ENCODE results near the gene DPM1.

DPM1 gene

DNA sequence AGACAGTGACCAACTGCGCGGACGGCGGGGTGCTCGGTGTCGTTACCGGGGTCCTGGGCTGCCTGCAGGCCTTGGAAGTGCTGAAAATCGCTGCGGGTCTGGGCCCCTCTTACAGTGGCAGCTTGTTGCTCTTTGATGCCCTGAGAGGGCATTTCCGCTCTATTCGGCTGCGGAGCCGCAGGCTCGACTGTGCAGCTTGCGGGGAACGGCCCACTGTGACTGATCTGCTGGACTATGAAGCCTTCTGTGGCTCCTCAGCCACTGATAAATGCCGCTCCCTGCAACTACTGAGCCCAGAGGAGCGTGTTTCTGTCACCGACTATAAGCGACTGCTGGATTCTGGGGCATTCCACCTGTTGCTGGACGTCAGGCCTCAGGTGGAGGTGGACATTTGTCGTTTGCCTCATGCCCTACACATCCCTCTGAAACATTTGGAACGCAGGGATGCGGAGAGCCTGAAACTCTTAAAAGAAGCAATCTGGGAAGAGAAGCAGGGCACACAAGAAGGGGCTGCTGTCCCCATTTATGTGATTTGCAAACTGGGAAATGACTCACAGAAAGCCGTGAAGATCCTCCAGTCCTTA lies 1.3 kb upstream of the DPM1 start:
- peaks cover 30% of the 10 kb centered on the region for H3K4me1 ChIP-seq (ENCODE audit: control insufficient read depth, low read length)
- peaks cover 76% of the 10 kb centered on the region for H3K79me2 ChIP-seq (ENCODE audit: control insufficient read depth, low read length)

DNA sequence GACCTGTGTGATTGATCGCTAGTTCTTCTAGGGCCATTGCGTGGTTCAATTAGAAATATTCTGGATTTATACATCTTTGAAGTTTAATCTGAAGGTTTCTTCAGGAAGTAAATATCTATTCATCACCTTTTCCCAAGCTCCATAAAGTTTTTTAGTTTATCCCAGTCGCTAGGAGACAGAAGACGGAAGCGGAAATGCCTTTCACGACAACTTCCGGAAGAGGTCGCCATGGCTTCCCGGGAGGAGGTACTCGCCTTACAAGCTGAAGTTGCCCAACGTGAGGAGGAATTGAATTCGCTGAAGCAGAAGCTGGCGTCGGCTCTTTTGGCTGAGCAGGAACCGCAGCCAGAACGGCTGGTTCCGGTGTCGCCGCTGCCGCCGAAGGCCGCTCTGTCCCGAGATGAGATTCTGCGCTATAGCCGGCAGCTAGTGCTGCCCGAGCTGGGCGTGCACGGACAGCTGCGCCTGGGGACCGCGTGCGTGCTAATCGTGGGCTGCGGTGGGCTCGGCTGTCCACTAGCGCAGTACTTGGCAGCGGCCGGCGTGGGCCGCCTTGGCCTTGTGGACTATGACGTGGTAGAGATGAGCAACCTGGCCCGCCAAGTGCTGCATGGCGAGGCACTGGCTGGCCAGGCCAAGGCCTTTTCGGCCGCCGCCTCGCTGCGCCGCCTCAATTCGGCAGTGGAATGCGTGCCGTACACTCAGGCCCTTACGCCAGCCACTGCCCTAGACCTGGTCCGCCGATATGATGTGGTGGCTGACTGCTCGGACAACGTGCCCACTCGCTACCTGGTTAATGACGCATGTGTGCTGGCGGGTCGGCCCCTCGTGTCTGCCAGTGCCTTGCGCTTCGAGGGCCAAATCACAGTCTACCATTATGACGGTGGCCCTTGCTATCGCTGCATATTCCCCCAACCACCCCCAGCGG lies 547 bp upstream of the DPM1 start, which contains the start of gene MOCS3:
Gene MOCS3 (plus strand): TSS at position 204 of the 928 bp plus-strand sequence. CDS start 25 bp downstream, at position 229.
- TF ChIP-seq EZH2phosphoT487 (IDR thresholded peaks at IDR 0.05; ENCODE audit: borderline replicate concordance, low read length) (no peak), CTCF (IDR thresholded peaks at IDR 0.05; ENCODE audit: low read depth, low read length, poor library complexity, severe bottlenecking) (no peak)
- Histone ChIP-seq H3K36me3 (ENCODE audit: control insufficient read depth, low read length) (peaks cover 59% of the 10 kb centered on the region), H3K4me1 (ENCODE audit: control insufficient read depth, low read length) (peaks cover 30% of the 10 kb centered on the region), H4K20me1 (ENCODE audit: control insufficient read depth, insufficient read depth, low read depth, low read length) (peaks cover 36% of the 10 kb centered on the region), H3K9me2 (replicated peaks; ENCODE audit: control insufficient read depth, low read length) (no peaks in the 10 kb centered on the region), H3K4me2 (ENCODE audit: low read length) (peak within 1 kb of the TSS; percentile 84), H3K79me2 (ENCODE audit: control insufficient read depth, low read length) (peaks cover 84% of the 10 kb centered on the region), H3F3A (ENCODE audit: control insufficient read depth, insufficient read depth) (no peaks in the 10 kb centered on the region; the same call in 1 of the 2 replicates), H3K4me3 (ENCODE audit: low read length) (peak within 1 kb of the TSS; percentile 97), H3K27me3 (ENCODE audit: control insufficient read depth, low read length) (no peaks in the 10 kb centered on the region), H3K9me3 (ENCODE audit: control insufficient read depth, insufficient read depth, low read length) (no peaks in the 10 kb centered on the region), H3K27ac (ENCODE audit: low read depth, low read length) (peak within 1 kb of the TSS; percentile 76)

More for the DNA sequence above, 1.3 kb upstream of the DPM1 start:
- H3K27me3 ChIP-seq (ENCODE audit: control insufficient read depth, low read length), result no peaks in the 10 kb centered on the region
- peak overlapping the region; percentile 84 for H3K4me2 ChIP-seq (ENCODE audit: low read length)
- H3K9me2 ChIP-seq (replicated peaks; ENCODE audit: control insufficient read depth, low read length), result no peaks in the 10 kb centered on the region
- H3F3A ChIP-seq (ENCODE audit: control insufficient read depth, insufficient read depth), result no peaks in the 10 kb centered on the region; the same call in 1 of the 2 replicates
- peaks cover 52% of the 10 kb centered on the region for H3K36me3 ChIP-seq (ENCODE audit: control insufficient read depth, low read length)
- peaks cover 36% of the 10 kb centered on the region for H4K20me1 ChIP-seq (ENCODE audit: control insufficient read depth, insufficient read depth, low read depth, low read length)
- no peaks in the 10 kb centered on the region for H3K9me3 ChIP-seq (ENCODE audit: control insufficient read depth, insufficient read depth, low read length)
- no peak for TF ChIP-seq CTCF (IDR thresholded peaks at IDR 0.05; ENCODE audit: low read depth, low read length, poor library complexity, severe bottlenecking)
- H3K27ac ChIP-seq (ENCODE audit: low read depth, low read length), result no peak overlapping the region
- H3K4me3 ChIP-seq (ENCODE audit: low read length), result peak overlapping the region; percentile 97

GRCh38 chr20:50957276-50957675 lies 1.1 kb downstream of the DPM1 start:
- H3K79me2 ChIP-seq (ENCODE audit: control insufficient read depth, low read length), result peaks cover 98% of the 10 kb centered on the region
- no peak overlapping the region for H3K27ac ChIP-seq (ENCODE audit: low read depth, low read length)
- no peaks in the 10 kb centered on the region for H3K9me2 ChIP-seq (replicated peaks; ENCODE audit: control insufficient read depth, low read length)

More at GRCh38 chr20:50957276-50957675, 1.1 kb downstream of the DPM1 start:
- Histone ChIP-seq H3K36me3 (ENCODE audit: control insufficient read depth, low read length) (peaks cover 74% of the 10 kb centered on the region), H4K20me1 (ENCODE audit: control insufficient read depth, insufficient read depth, low read depth, low read length) (peaks cover 36% of the 10 kb centered on the region), H3F3A (ENCODE audit: control insufficient read depth, insufficient read depth) (no peaks in the 10 kb centered on the region; the same call in 1 of the 2 replicates), H3K4me2 (ENCODE audit: low read length) (peak overlapping the region; percentile 84), H3K27me3 (ENCODE audit: control insufficient read depth, low read length) (no peaks in the 10 kb centered on the region), H3K4me3 (ENCODE audit: low read length) (peak overlapping the region; percentile 97), H3K4me1 (ENCODE audit: control insufficient read depth, low read length) (peaks cover 30% of the 10 kb centered on the region), H3K9me3 (ENCODE audit: control insufficient read depth, insufficient read depth, low read length) (no peaks in the 10 kb centered on the region)
- TF ChIP-seq EZH2phosphoT487 (IDR thresholded peaks at IDR 0.05; ENCODE audit: borderline replicate concordance, low read length) (no peak), CTCF (IDR thresholded peaks at IDR 0.05; ENCODE audit: low read depth, low read length, poor library complexity, severe bottlenecking) (no peak)
